Parathyroid adenoma (tissue), 2 donors: ENCODE data around the gene SEC14L5.

Experiments used
- H2AFZ ChIP-seq: fragments of 300-600 bp; sonication (generic); one replicate; pipeline ENCODE4 v1.7.0; 2017; ENCODE audit warnings: antibody characterized with exemption, mild to moderate bottlenecking
- H3K27ac ChIP-seq: fragments of 300-600 bp; sonication (generic); one replicate; pipeline ENCODE4 v1.7.0; 2017
- H3K27me3 ChIP-seq: fragments of 300-600 bp; sonication (generic); one replicate; pipeline ENCODE4 v1.7.0; 2017; ENCODE audit warnings: low read length; ENCODE audit not compliant: control insufficient read depth, insufficient read depth
- H3K36me3 ChIP-seq: fragments of 300-600 bp; sonication (generic); one replicate; pipeline ENCODE4 v1.7.0; 2017; ENCODE audit warnings: low read length; ENCODE audit not compliant: control insufficient read depth, insufficient read depth
- H3K4me1 ChIP-seq: fragments of 300-600 bp; sonication (generic); one replicate; pipeline ENCODE4 v1.7.0; 2017; ENCODE audit warnings: control low read depth
- H3K4me2 ChIP-seq: fragments of 300-600 bp; sonication (generic); one replicate; pipeline ENCODE4 v1.7.0; 2017; ENCODE audit warnings: low read length
- H3K4me3 ChIP-seq: fragments of 300-600 bp; sonication (generic); one replicate; pipeline ENCODE4 v1.7.0; 2017; ENCODE audit warnings: low read depth, low read length
- H3K79me2 ChIP-seq: fragments of 300-600 bp; sonication (generic); one replicate; pipeline ENCODE4 v1.7.0; 2017; ENCODE audit warnings: control low read depth
- H3K9ac ChIP-seq: fragments of 300-600 bp; sonication (generic); one replicate; pipeline ENCODE4 v1.7.0; 2017; ENCODE audit warnings: mild to moderate bottlenecking
- H3K9me3 ChIP-seq: fragments of 300-600 bp; sonication (generic); one replicate; pipeline ENCODE4 v1.7.0; 2017; ENCODE audit warnings: low read length; ENCODE audit not compliant: control insufficient read depth
- TF ChIP-seq, protein P1 (sequence below): fragments of 300-600 bp; sonication (generic); IDR thresholded peaks from one replicate; pipeline ENCODE4 v1.7.0; 2017; ENCODE audit warnings: antibody characterized with exemption, mild to moderate bottlenecking
- donor health status: primary hyperparathyroidism.

SEC14L5 gene

DNA sequence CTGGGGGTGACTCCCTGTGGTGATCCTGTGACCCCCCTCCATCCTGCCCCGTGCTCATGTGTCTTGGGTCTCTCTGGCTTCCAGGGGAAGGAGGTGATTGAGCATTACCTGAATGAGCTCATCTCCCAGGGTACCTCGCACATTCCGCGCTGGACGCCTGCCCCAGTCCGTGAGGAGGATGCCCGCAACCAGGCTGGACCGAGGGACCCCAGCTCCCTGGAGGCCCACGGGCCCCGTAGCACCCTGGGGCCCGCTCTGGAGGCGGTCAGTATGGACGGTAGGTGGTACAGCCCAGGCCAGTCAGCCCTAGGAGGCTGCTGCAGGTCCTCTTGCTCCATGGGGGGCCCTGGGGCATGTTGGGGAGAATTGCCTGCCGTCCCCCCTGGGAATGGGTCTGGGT is 33.6 kb downstream of the SEC14L5 start:
- H3K9ac ChIP-seq: no peak overlapping the region
- no peaks in the 10 kb centered on the region for H3K79me2 ChIP-seq
- H3K4me2 ChIP-seq: no peak overlapping the region
- H2AFZ ChIP-seq: no peak overlapping the region
- TF ChIP-seq, protein P1, sequence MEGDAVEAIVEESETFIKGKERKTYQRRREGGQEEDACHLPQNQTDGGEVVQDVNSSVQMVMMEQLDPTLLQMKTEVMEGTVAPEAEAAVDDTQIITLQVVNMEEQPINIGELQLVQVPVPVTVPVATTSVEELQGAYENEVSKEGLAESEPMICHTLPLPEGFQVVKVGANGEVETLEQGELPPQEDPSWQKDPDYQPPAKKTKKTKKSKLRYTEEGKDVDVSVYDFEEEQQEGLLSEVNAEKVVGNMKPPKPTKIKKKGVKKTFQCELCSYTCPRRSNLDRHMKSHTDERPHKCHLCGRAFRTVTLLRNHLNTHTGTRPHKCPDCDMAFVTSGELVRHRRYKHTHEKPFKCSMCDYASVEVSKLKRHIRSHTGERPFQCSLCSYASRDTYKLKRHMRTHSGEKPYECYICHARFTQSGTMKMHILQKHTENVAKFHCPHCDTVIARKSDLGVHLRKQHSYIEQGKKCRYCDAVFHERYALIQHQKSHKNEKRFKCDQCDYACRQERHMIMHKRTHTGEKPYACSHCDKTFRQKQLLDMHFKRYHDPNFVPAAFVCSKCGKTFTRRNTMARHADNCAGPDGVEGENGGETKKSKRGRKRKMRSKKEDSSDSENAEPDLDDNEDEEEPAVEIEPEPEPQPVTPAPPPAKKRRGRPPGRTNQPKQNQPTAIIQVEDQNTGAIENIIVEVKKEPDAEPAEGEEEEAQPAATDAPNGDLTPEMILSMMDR: no peak
- H3K4me1 ChIP-seq: no peaks in the 10 kb centered on the region
- H3K4me3 ChIP-seq: no peak overlapping the region
- no peak overlapping the region for H3K27ac ChIP-seq
- no peaks in the 10 kb centered on the region for H3K27me3 ChIP-seq
- no peaks in the 10 kb centered on the region for H3K36me3 ChIP-seq
- H3K9me3 ChIP-seq: no peaks in the 10 kb centered on the region

DNA sequence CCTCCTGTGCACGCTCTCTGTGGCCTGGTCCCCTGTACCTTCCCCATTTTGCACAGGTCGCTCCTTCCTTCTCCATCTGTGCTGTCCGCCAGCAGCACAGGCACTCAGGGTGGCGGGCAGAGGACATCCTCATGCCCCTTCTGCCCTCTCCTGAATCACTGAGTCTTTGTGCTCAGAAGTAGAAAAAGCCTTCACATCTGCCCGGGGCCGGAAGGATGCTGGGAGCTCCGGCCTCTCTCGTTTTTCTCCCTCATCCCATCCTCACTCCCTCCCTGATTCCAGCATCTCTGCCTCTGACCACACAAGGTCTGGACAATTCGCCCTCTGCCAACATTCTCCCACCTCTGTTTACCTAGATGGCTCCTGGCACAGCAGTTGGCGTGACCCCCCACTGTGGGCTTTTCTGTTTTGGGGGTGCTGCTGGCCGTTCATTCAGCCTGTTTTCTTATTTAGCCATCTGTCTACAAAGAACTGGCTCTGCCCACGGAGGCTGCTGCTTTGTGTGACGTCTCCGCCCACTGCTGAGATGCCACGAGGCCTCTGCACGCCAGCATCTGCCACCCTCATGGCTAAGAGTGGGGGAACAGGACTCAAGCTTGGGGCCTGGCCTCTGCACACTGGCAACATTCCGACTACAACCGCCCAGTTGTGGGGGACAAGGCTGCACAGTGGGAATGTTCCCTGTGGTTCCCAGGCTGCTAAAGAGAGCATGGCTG is 36.7 kb downstream of the SEC14L5 start:
- H3K36me3 ChIP-seq: no peaks in the 10 kb centered on the region
- H3K27ac ChIP-seq: no peak overlapping the region
- H3K9ac ChIP-seq: no peak overlapping the region
- no peak overlapping the region for H3K4me2 ChIP-seq
- no peak overlapping the region for H2AFZ ChIP-seq
- no peaks in the 10 kb centered on the region for H3K27me3 ChIP-seq
- no peaks in the 10 kb centered on the region for H3K9me3 ChIP-seq
- H3K4me1 ChIP-seq: no peaks in the 10 kb centered on the region
- no peak overlapping the region for H3K4me3 ChIP-seq
- TF ChIP-seq, protein P1: no peak
- H3K79me2 ChIP-seq: no peaks in the 10 kb centered on the region

DNA sequence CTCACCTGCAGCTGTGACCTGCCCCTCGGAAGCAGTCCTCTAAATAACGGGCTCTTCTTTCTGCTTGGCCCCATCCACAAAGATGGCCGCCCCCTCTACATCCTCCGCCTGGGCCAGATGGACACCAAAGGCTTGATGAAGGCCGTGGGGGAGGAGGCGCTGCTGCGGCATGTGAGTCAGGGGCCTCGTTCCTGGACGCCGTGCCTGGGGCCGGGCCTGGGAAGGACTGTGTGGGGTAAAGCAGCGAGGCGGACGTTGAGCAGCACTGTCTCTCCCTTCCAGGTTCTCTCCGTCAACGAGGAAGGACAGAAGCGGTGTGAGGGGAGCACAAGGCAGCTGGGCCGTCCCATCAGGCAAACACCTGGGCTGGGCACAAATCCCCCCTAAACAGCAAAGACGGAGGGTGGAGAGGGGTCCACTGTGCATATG is 42.5 kb downstream of the SEC14L5 start:
- Histone ChIP-seq H3K9ac (no peak overlapping the region), H3K9me3 (no peaks in the 10 kb centered on the region), H3K4me1 (no peaks in the 10 kb centered on the region), H3K27ac (no peak overlapping the region), H3K79me2 (no peaks in the 10 kb centered on the region), H3K27me3 (no peaks in the 10 kb centered on the region), H3K4me3 (no peak overlapping the region), H2AFZ (no peak overlapping the region), H3K36me3 (no peaks in the 10 kb centered on the region), H3K4me2 (no peak overlapping the region)
- TF ChIP-seq, protein P1: no peak

DNA sequence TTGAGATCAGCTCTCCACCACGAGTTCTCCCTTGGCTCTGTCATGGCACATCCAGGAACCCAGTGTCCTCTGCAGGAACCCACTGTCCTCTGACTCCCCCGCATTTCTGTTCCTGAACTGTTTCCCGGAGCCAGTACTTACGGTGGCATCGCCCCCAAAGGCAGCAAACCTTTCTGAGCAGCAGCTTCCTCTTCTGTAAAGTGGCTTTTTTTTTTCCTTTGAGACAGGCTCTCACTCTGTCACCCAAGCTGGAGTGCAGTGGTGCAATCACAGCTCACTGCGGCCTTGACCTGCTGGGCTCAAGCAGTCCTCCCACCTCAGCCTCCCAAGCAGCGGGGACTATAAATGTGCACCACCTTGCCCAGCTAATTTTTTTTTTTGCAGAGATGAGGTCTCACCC is 43.4 kb downstream of the SEC14L5 start:
- H3K9me3 ChIP-seq: no peaks in the 10 kb centered on the region
- H3K27ac ChIP-seq: no peak overlapping the region
- H3K4me1 ChIP-seq: no peaks in the 10 kb centered on the region

More for the DNA sequence above, 43.4 kb downstream of the SEC14L5 start:
- Histone ChIP-seq H3K27me3 (no peaks in the 10 kb centered on the region), H3K4me2 (no peak overlapping the region), H3K9ac (no peak overlapping the region), H3K4me3 (no peak overlapping the region), H3K36me3 (no peaks in the 10 kb centered on the region), H2AFZ (no peak overlapping the region), H3K79me2 (no peaks in the 10 kb centered on the region)
- TF ChIP-seq, protein P1: no peak
